SHP77 treated with DMSO at 0.1 percent for 48 hours (cell line): ENCODE data around the gene SNAPC1.
"Not testable (repeated sequence)": the region's sequence is repeated elsewhere in the genome, so short reads cannot be mapped to it uniquely, and the experiment has no call there.

Experiments used
- DNase-seq: peaks from one replicate; lab custom pipeline; 2025; lab: John Stamatoyannopoulos, UW

SNAPC1 gene

DNA sequence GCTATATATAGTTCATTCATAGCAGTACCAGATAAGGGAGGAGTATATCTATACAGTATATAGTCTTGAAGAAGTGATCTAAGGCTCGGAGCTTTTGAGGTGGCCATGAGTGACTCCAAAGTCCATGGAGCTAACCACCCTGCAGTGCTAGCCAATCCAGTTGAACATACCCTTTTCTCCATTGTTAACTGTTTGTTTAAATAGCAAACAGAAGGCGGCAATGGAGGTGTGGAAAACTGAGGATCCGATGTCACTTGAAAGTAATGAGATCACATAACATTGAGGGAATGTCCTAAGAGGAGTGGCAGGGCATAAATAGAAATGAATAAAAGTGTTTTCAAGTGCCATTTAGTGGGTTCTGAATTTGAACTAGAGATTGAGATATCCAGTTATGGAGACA lies 12.4 kb upstream of the SNAPC1 start:
- DNase-seq: no peak

DNA sequence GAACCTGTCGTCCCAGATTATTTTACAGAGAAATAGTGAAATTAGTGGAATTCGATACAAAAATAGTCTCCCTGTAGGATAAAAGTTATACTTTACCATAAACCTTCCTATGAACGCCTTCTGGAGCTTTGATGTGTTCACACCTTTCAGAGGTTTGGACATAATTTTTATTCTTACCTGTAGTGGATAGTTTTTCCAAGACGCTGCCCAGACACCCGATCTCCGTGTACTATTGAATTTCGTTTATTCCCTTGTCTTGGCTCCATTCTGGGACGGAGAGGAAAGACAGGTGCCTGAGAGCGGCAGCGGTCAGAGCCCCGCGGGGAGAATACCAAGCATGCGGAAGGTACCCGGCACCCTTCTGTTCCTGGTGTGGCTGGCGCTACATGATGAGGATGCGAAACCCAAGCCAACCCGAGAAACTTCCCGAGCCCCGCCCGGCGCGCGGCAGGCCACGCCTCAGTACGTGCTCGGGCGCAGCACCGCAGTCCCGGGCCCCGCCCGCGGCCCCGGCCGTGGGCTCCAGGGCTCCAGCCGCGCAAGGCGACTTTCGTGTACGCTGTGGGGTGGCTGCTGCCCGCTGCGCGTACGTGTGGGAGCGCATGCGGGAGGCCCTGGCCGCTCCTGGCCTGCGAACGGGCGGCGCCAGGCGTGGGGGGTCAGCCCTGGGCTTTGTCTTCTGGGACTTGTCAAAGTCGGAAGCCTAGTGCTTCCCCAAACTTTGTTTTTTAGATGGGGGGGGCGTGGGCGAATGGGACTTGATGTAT lies 11.3 kb upstream of the SNAPC1 start:
- DNase-seq: no peak

DNA sequence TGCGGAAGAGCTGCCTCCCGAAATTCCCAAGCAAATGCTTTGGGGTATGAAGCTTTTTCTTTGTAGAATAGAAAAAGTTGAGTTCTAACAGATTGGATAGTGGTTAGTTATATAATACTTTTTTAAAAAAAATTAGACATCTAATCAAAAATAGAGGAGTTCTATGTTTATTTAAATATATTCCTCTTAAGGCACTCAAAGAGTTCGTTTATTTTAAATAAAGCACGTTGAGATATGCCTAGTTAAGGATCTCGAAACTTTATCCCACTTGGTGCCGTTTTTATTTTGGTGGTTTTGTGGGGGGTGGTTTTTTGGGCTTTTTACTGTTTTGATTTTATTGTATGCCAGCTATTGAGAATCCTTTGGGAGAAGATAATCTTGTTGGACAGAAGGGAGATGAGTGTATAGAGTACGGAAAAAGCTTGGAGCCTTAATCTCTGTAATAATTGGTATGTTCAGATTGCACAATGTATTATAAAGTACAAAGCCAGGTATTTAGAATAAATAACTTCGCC lies 10.7 kb upstream of the SNAPC1 start:
- DNase-seq: no peak

DNA sequence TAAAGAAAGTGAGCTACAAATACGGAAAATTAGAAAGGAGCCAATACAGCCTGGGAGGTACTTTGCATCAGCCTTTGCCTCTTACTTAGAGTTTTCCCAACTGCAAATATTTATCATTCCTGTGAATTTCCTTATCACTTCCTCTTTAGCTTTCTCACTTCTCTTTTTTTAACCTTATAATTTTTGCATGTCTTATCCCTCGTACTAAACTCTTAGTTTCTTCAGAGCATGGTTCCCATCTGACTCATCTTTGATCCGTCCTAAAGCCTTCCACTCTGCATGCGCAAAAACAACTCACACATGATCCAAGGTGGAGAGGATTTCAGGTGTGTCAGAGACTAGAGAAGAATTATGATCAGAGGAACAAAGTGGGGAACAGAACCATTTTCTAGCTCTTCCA lies 9.6 kb upstream of the SNAPC1 start:
- no peak for DNase-seq

DNA sequence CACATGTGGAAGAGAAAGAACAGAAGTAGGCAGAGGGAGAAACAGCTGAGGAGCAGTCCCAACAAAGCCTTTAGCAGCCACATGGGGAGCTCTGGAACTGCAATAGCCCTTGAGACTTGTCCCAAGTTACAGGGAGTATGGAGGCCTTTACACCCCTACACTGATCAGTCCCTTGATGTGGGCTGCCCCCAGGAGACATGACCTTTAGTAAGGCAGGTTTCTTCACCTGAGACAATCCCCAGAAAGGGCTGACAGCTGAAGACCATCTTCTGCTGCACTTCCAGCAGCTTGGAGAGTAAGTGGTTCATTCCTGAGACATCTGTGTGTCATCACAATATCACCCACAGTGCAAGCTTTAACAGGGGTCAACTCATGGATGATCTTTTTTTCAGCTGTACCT lies 8.6 kb upstream of the SNAPC1 start:
- no peak for DNase-seq

DNA sequence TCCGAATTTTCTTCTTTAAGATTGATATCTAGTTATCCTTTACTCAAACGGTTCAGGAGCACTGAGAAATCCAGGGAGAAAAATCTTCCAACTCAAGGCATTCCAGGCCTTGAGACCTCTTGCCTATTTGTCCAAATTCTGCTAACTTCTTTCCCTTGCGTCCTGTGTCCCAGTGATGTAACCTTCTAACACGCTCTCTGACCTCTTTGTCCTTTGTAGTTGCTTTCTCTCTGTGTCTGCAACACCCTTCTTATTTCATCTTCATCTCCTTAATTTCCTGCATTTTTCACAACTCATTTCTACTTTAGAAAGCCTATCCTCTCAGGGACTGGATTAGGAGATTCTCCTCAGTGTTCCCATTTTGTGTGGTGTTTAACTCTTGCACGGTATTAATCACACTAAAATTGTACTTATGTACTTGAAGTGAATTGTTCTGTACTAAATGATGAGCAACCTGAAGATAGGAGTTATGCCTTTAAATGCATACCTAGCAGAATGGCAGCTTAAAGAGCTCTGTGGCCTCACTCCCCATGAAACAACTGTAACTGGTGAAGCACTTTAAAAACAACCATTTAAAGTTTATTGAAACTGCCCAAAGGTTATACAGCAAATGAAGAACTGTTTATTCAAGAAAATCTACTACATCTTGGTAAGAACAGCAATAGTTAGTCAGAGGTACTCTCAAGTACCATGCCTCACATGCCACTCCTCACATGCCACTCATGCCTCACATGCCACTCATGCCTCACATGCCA lies 7.4 kb upstream of the SNAPC1 start:
- no peak for DNase-seq

DNA sequence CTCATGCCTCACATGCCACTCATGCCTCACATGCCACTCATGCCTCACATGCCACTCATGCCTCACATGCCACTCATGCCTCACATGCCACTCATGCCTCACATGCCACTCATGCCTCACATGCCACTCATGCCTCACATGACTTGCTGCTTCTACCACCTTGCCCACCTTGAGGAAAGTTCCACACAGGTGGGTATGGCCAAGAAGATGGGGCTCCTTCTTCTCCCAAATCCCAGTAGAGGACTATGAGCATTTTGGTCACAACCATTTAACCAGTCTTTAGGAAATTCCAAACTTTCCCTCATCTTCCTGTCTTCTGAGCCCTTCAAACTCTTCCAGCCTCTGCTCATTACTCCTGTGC lies 6.9 kb upstream of the SNAPC1 start:
- DNase-seq: not testable (repeated sequence)

DNA sequence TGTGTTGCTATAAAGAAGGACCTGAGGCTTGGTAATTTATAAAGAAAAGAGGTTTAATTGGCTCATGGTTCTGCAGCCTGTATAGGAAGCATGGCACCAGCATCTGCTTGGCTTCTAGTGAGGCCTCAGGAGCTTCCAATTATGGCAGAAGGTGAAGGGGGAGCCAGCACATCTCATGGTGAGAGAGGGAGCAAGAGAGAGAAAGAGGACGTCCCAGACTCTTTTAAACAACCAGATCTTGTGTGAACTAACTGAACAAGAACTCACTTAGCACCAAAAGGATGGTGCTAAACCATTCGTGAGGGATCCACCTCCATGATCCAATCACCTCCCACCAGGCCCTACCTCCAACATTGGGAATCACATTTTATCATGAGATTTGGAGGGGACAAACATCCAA lies 6.1 kb upstream of the SNAPC1 start:
- DNase-seq: no peak

DNA sequence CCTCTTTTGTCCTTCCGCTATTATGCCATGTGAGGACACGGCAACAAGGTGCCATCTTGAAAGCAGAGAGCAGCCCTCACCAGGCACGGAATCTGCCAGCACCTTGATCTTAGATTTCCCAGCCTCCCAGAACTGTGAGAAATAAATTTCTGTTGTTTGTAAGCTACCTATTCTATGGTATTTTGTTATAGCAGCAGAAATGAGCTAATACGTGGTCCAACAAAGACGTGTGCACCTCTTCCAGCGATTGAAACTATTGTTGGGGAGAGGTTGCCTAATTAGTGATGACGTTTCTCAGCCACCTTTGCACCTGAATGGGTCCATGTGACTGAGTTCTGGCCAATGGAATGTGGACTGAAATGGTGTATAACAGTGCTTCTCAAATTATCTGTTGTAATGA lies 2.3 kb upstream of the SNAPC1 start:
- no peak for DNase-seq

DNA sequence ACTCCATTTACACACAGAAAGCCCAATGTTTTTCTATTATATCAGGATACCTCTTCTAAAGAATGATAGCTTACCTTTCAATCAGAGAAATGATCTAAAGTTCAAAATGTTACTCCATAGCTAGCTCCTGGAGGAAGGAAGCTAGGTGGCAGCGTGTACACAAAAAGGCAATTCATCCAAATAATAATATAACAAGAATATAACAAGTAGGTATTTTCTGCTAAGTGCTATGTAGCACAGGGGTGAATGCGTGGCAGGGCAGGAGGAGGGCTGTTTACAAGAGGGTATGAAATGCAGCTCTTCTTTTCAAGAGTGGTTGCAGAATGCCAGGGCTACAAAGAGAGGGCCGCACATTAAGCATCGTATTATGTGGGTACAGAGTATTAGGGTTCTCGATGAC lies 663 bp upstream of the SNAPC1 start:
- DNase-seq: no peak

DNA sequence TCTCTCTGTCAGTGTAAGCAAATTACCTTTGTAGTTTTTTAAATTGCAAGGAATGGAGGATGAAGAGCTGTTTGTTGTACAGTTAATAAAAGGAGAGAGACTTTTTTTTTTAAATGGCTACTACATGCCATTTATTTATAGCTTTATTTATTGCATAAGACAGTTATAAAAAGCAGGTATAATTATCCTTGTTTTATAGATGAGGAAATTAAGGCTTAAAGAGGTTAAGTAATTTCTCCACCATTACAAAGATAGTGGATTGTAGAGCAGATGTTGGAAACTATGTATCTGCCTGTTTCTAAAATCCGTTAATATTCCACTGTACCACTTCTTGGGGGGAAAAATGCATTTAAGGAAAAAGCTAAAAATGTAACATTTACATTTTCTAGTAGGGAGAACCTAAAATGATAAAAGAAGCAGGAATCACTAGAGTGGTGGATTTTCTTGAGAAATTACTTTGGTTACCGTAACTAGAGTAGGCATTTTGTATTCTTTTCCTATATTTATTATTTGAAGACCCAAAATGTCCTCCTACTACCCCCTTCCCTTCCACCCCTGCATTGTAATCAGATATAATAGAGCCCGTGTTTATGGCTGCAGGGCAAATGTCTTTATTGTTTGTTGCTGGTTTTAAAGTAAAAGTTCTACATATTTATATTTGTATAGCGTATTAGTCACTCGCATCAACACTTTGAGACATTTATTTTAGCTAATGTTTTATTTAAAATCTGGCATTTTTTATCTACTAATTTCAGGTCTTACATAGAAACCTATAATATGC lies 2.3 kb downstream of the SNAPC1 start:
- DNase-seq: no peak

DNA sequence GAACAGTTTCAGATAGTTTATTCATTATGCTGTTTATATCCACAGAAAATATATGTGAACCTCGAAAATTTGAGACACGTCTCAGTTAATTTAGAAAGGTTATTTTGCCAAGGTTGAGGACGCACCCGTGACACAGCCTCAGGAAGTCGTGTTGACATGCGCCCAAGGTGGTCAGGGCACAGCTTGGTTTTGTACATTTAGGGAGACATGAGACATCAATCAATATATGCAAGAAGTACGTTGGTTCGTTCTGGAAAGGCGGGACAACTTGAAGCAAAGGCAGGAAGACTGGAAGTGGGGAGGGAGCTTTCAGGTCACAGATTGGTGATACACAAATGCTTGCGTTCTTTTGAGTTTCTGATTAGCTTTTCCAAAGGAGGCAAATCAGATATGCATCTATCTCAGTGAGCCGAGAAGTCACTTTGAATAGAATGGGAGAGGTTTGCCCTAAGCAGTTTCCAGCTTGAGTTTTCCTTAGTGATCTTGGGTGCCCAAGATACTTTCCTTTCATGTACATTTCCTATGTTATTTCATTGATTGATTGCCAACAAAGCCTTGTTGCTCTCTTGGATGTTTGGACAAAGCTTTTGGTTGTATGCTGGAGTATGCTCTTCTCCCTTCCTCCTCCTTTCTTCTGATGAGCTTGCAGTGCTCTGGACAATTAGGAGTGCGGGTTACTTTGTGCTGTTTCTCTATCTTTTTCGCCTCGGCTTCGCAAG lies 3.2 kb downstream of the SNAPC1 start:
- DNase-seq: no peak

DNA sequence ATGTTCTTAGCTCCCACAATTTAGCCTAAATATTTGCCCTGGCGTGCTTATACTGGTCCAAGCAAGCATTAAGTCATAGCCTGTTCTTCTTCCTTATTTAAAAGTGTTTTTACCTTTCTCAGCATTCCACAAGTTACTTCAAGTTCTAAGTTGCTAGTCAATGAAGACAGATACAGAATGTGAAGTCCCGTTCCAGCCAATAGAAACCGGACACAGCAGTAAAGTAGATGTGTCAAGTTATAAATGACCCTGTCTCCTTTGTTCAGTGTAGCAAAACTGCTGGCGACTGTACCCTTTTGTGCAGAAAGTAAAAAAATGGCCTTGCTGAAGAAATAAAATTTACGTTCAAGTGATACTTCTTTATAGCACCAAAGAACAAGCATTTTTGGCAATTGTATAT lies 3.9 kb downstream of the SNAPC1 start:
- DNase-seq: no peak

DNA sequence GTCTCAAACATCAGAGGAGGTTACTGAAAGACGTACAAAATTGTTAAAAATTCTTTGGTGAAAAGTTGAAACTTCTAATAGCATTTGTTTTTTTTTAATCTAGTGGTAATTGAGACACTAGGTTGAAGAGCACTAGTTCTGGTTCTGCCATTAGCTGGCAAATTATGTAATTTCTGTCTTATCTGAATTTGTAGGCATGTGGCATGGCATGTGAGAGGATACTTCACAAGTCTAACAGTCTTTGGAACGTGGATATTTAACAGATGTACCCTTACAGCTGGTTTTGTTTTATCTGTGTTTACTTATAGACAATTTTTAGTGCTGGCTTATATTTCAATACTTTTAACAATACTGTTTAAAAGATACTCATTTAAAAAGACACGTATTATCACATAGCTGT lies 6.0 kb downstream of the SNAPC1 start:
- DNase-seq: no peak

DNA sequence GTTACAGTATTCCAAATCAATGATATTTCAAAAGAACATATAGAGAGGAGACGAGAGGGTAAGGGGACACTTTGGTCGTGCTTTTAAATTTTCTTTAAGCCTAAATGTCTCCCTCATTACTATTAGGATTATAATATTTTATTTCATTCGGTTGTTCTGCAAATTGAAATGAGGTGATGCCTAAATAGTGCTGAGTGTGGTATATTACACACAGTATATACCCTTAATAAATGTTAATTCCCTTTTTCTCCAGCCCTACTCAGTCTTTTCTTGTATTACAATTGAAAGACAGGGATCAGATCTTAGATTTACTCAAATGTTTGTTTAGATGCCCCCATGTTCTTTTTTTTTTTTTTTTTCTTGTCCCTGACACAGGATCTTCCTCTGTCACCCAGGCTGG lies 7.7 kb downstream of the SNAPC1 start:
- DNase-seq: no peak

DNA sequence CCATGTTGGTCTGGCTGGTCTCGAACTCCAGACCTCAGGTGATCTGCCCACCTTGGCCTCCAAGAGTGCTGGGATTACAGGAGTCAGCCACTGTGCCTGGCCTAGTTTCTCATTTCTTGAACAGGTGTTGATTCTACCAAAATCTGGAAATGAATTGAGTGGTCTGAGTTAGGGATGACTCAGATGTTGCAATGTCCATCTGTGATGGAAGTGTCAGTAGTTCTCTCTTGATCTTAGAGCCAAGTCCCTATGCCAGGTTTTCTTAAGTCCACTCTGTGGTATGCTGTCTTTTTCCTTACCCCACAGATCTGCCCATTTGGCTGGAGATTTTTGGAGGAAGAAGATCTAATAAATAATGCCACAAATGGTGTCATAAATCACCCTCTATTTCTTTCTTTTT lies 12.6 kb downstream of the SNAPC1 start:
- no peak for DNase-seq

DNA sequence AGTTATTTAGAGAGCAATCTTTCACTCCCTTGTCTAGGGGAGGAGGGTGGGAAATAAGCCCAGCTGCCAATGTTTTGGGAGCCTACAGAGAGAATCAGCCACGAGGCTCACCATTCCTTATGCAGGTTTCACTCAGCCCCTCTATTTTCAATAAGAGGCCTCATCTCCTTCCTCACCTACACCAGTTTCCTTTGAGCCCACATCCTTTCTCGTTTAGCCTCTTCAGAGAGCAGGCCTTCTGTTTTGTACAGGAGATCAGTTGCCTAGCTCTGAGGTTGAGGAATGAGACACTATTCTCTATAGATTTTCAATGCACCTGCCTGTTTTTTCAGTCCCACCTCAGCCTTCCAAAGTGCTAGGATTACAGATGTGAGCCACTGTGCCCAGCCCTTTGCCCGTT lies 17.9 kb downstream of the SNAPC1 start:
- no peak for DNase-seq

DNA sequence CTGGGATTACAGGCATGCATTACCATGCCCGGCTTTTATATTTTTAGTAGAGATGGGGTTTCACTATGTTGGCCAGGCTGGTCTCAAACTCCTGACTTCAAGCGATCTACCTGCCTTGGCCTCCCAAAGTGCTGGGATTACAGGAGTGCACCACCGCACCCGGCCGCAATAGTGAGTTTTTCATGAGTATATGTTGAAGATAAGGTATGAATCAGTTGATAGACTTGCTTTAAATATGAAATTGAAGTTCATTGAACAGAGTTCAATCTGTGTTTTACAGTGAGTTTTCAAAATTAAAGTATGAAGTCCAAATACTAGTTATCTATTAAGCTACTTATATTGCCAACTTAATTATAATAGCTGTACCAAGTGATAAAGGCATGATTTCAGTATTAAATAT lies 35.1 kb downstream of the SNAPC1 start:
- no peak for DNase-seq

DNA sequence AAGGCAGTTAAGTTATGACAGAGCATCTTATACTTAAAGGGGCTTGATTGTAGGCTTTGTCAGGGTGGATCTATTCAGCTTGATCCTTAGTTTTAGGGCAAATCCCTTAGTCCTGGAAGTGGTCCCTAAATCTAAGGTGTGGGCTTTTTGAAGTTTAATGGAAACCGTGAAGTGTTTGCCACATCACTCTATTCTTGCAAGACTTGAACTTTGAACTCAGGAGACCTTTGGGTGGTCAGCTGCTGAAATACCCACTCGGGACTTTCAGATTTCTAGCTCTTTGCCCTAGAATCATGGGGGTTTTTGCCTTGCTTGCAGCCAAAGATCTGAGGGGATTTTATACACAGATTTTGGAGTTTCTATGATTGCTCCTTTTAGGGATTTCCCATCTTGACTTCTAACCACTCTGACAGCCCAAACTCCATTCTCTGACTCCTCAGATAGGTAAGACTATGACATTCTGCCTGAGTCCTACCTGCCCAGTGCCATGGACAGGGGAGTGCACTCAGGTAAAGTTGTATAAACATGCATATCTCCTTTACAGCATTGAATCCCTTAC lies 39.9 kb downstream of the SNAPC1 start:
- DNase-seq: no peak

DNA sequence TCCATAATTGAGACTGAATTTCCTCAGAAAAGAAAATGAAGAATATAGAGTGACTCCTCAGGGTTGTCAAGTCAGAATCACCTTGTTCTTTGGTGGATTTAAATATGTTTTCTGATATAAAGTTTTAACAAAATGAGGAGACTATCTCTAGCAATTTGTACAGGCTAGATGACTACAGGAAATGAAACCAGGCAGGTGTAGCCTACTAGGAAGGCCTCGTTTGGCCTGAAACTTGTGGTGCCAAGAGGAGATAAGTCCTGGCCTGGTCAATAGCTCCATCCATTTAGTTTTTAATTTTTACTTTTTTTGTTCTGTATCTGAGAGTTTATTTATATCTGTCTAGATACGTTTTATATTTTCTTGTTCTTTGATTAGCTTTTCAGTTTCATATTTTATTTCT lies 41.5 kb downstream of the SNAPC1 start:
- DNase-seq: no peak

DNA sequence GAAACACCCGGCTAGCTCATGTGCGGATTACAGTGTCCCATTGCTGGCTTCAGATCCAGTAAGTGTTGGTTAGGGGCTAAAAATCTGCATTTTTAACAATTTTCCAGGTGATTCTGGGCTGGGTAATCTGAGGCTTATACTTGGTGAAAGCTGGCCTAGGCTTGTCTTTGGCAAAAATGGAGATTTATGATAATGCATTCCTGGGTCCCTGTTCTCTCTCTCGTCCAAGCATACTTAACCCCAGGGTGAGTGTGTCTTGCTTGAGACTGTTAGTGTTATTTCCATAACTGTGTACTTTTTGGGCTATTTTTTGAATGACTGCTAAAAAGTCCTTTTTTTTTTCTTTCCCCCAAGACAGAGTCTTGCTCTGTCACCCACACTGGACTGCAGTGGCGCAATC lies 43.2 kb downstream of the SNAPC1 start:
- DNase-seq: no peak

DNA sequence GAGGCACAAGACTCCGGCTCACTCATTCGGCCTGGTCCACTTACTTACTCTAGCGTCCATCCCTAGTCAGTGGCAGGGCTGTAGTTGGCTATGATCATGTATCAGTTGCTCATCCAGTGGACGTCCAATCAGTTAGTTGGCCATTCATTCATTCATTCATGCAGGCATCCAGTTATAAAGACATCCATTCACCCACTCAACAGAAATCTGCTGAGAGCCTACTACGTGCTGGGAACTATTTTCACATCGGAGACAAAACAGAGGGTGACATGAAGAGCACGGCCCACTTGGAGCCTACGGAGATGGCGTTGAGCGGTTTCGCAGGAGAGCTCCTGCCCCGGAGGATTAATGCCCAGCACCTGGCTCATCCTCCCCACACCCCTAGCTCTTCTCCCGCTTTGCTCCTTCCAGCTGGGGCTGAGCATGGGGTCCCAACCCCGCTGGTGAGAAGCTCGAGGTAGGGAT lies 49.7 kb downstream of the SNAPC1 start:
- no peak for DNase-seq
